Thyroid gland (tissue), 4 donors: ENCODE data around the gene TAPBP. TPM values are rescaled to one million over a fixed set of nuclear protein-coding genes. Genes with fewer than 3 reads are reported as not detected.

Experiments
- DNase-seq, 2 donors: peaks; one replicate each; pipeline ENCODE4 v3.0.0-alpha.2; 2019
- H3K27ac ChIP-seq, 3 donors: fragments of 200-600 bp; sonication (generic); 1 replicate in 2 of 3; 2 replicates in 1 of 3; pipeline ENCODE4 v1.5.1; 2016 to 2019; ENCODE audit warnings: mild to moderate bottlenecking in 1 of 3, moderate library complexity in 1 of 3
- H3K27me3 ChIP-seq: fragments of 200-600 bp; sonication (generic); one replicate; pipeline ENCODE4 v1.5.1; 2019
- H3K36me3 ChIP-seq, 2 donors: fragments of 200-600 bp; sonication (generic); one replicate each; pipeline ENCODE4 v1.5.1; 2016 to 2019
- H3K4me1 ChIP-seq, 2 donors: fragments of 200-600 bp; sonication (generic); one replicate each; pipeline ENCODE4 v1.5.1; 2017 to 2019
- H3K4me3 ChIP-seq, 3 donors: fragments of 200-600 bp; sonication (generic); replicated peaks in 1 of 3; 1 replicate in 2 of 3; 2 replicates in 1 of 3; pipeline ENCODE4 v1.5.1; 2016; ENCODE audit warnings: mild to moderate bottlenecking in 1 of 3
- H3K9me3 ChIP-seq: fragments of 200-600 bp; sonication (generic); one replicate; pipeline ENCODE4 v1.5.1; 2017
- CTCF ChIP-seq, 6 experiments: fragments of 200-600 bp in 3 of 6; fragments of 450-650 bp in 3 of 6; sonication (generic) in 3 of 6; IDR thresholded peaks; one replicate each; pipeline ENCODE4 v1.5.1; 2016 to 2019; ENCODE audit warnings: antibody characterized with exemption in 6 of 6, mild to moderate bottlenecking in 2 of 6, inconsistent platforms in 1 of 6, moderate library complexity in 1 of 6
- POLR2A ChIP-seq, 2 donors: fragments of 450-650 bp; IDR thresholded peaks; one replicate each; pipeline ENCODE4 v1.6.1; 2017; ENCODE audit warnings: antibody characterized with exemption in 2 of 2, mild to moderate bottlenecking in 2 of 2, moderate library complexity in 1 of 2
- WGBS, 2 donors: methylation state at CpG; one replicate each; pipeline ENCODE4 v1.1.5; 2017; 5-methylcytosine and 5-hydroxymethylcytosine counted together
- intact Hi-C: fragments of 100-400 bp; cut with DNase I; formaldehyde crosslinking; loops from one replicate; pipeline ENCODE4 v1.15.1; 2023
- total RNA-seq, 4 donors: library from RNA; depleted of rRNA; stranded (reverse); fragments of >200 nt; gene quantifications; one replicate each; pipeline ENCODE4 v1.2.3, GENCODE V29; 2016

Gene TAPBP
- total RNA-seq, 4 donors from 2014 or later, result 86.4 to 151 (median 132) TPM

- Histone ChIP-seq H3K27me3 (no peaks in the 10 kb centered on the region), H3K36me3 (peaks cover 7 to 35% of the 10 kb centered on the region in 2 donors), H3K27ac (peak overlapping the region; percentile 95 to 97 (median 96)), H3K4me3 (peak overlapping the region; percentile 4 to 94 (median 67)), H3K9me3 (no peaks in the 10 kb centered on the region), H3K4me1 (peaks cover 7 to 21% of the 10 kb centered on the region in 2 donors)
- peak; percentile 92 for DNase-seq
- 0% methylated on average over 28 to 40 of the region's 54 CpGs for WGBS, 2 donors
- TF ChIP-seq CTCF (IDR thresholded peaks at IDR 0.05) (peak; percentile 34 to 70 (median 60)), POLR2A (IDR thresholded peaks at IDR 0.05) (peak; percentile 17 to 83)
- intact Hi-C loops, result no loop called here
Observed at GRCh38 chr6:33299237-33299944, 14.5 kb downstream of the TAPBP start.

GRCh38 chr6:33298773-33299236 lies 15.1 kb downstream of the TAPBP start, which contains the start of gene RGL2:
TSS of gene RGL2 (minus strand) at chr6:33298942. CDS start at chr6:33298610, 332 bp downstream.
- Histone ChIP-seq H3K27ac (peak within 1 kb of the TSS; percentile 95 to 97 (median 96)), H3K4me3 (peak within 1 kb of the TSS; percentile 4 to 94 (median 67)), H3K36me3 (peaks cover 6 to 33% of the 10 kb centered on the region in 2 donors), H3K9me3 (no peaks in the 10 kb centered on the region), H3K27me3 (no peaks in the 10 kb centered on the region), H3K4me1 (peaks cover 7 to 21% of the 10 kb centered on the region in 2 donors)
- 0 to 1% methylated on average over 24 to 32 of the region's 34 CpGs for WGBS, 2 donors
- peak; percentile 84 to 85 for DNase-seq
- intact Hi-C loops, result no loop called here
- no peak for TF ChIP-seq POLR2A (IDR thresholded peaks at IDR 0.05)
- TF ChIP-seq CTCF (IDR thresholded peaks at IDR 0.05), result no peak

GRCh38 chr6:33297956-33298772 lies 15.7 kb downstream of the TAPBP start:
- H3K36me3 ChIP-seq, result peaks cover 6 to 36% of the 10 kb centered on the region in 2 donors
- intact Hi-C loops, result no loop called here

GRCh38 chr6:33297406-33297955 lies 16.4 kb downstream of the TAPBP start:
- intact Hi-C loops, result no loop called here
- Histone ChIP-seq H3K4me3 (peak overlapping the region in 1 of 3 donors; percentile 94), H3K27ac (peak overlapping the region; percentile 95 to 97 (median 96)), H3K27me3 (no peaks in the 10 kb centered on the region), H3K9me3 (no peaks in the 10 kb centered on the region), H3K36me3 (peaks cover 11 to 35% of the 10 kb centered on the region in 2 donors), H3K4me1 (peaks cover 7 to 21% of the 10 kb centered on the region in 2 donors)
- peak; percentile 69 to 77 for DNase-seq
- 26 to 28% methylated on average over 9 to 11 of the region's 16 CpGs for WGBS, 2 donors
- no peak for TF ChIP-seq POLR2A (IDR thresholded peaks at IDR 0.05)
- no peak for TF ChIP-seq CTCF (IDR thresholded peaks at IDR 0.05)

More at GRCh38 chr6:33297956-33298772, 15.7 kb downstream of the TAPBP start:
- 2 to 3% methylated on average over 32 to 34 of the region's 42 CpGs for WGBS, 2 donors
- Histone ChIP-seq H3K4me3 (peak overlapping the region in 2 of 3 donors; percentile 67 to 94), H3K27ac (peak overlapping the region; percentile 95 to 97 (median 96)), H3K27me3 (no peaks in the 10 kb centered on the region), H3K4me1 (peaks cover 7 to 21% of the 10 kb centered on the region in 2 donors), H3K9me3 (no peaks in the 10 kb centered on the region)
- peak; percentile 76 to 80 for DNase-seq
- TF ChIP-seq CTCF (IDR thresholded peaks at IDR 0.05), result no peak
- peak in 1 of 2 donors; percentile 68 for TF ChIP-seq POLR2A (IDR thresholded peaks at IDR 0.05)
